ENCODE data around the gene PROSER1. TPM values are rescaled to one million over a fixed set of nuclear protein-coding genes. Genes with fewer than 3 reads are reported as not detected.

The PROSER1 gene
- total and polyA plus RNA-seq, 9 of the 15 experiments (the other 6 are each of a cell fraction or from before 2014, with no cell fraction given): 9.2 to 36.2 (median 10.4) TPM

DNA sequence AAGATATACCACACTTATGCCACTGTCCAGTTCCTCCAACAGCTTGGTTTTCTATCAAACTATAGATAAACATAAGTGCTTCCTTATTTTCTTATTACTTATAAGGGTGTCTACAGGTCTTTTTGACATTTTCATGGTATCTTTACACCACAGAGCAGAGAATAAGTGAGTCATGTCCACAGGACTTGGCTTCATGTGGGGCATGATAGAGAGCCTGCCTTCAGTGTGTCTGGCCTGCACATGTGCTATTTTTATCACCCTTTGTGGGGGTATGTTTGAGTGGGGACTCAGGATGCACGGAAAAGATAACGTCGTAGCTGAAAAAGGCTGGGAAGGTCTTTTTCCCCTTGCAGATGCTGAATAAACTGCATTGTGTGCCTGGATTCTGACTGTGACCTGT, 39.1 kb downstream of the PROSER1 start (continued):
- TF ChIP-seq MEIS2 (IDR thresholded peaks at IDR 0.05; ENCODE audit: partially characterized antibody) (peak; percentile 54), JUN (IDR thresholded peaks at IDR 0.05; ENCODE audit: borderline replicate concordance, low read depth, low read length) (0 out of 2 replicates have a peak, but pooled peaks have one; percentile 25), JUN (CRISPR knock-in tag; IDR thresholded peaks at IDR 0.05; ENCODE audit: borderline replicate concordance) (no peak), MTA2 (IDR thresholded peaks at IDR 0.05; ENCODE audit: low read depth) (peak; percentile 87), NEUROD1 (IDR thresholded peaks at IDR 0.05; ENCODE audit: borderline replicate concordance, low read depth, low read length, partially characterized antibody) (no peak), POLR2AphosphoS5 (IDR thresholded peaks at IDR 0.05; ENCODE audit: control insufficient read depth, insufficient read depth, low read depth, low read length) (peak; percentile 92), SIN3B (IDR thresholded peaks at IDR 0.05; ENCODE audit: low read depth) (no peak), MAX (CRISPR knock-in tag; IDR thresholded peaks at IDR 0.05) (peak; percentile 76), HNRNPH1 (optimal IDR thresholded peaks at IDR 0.05; ENCODE audit: low read depth, low read length) (no peak), SRSF9 (IDR thresholded peaks at IDR 0.05; ENCODE audit: borderline replicate concordance, low read depth, low read length) (no peak), ETV5 (CRISPR knock-in tag; IDR thresholded peaks at IDR 0.05; ENCODE audit: low read depth) (0 out of 2 replicates have a peak, but pooled peaks have one; percentile 32), TAF1 (IDR thresholded peaks at IDR 0.05; ENCODE audit: control insufficient read depth, extremely low read depth, insufficient read depth, low read length, severe bottlenecking) (peak; percentile 34), PHB2 (IDR thresholded peaks at IDR 0.05; ENCODE audit: low read depth) (peak; percentile 58; the same call in 1 of the 2 replicates), NCOA2 (IDR thresholded peaks at IDR 0.05; ENCODE audit: partially characterized antibody in 2 of 2) (peak in 1 of 2 experiments; percentile 19), STAT5B (CRISPR knock-in tag; IDR thresholded peaks at IDR 0.05) (no peak), KLF16 (IDR thresholded peaks at IDR 0.05) (peak; percentile 95), FOXJ3 (CRISPR knock-in tag; IDR thresholded peaks at IDR 0.05) (no peak), FOXM1 (IDR thresholded peaks at IDR 0.05; ENCODE audit: low read depth) (peak; percentile 82), FOXM1 (CRISPR knock-in tag; IDR thresholded peaks at IDR 0.05; ENCODE audit: low read depth) (no peak), CXXC5 (CRISPR knock-in tag; IDR thresholded peaks at IDR 0.05) (peak; percentile 14; the same call in 1 of the 2 replicates), SMARCC2 (IDR thresholded peaks at IDR 0.05; ENCODE audit: low read depth) (peak; percentile 71; the same call in 1 of the 2 replicates)
- TF ChIP-seq, protein P1, sequence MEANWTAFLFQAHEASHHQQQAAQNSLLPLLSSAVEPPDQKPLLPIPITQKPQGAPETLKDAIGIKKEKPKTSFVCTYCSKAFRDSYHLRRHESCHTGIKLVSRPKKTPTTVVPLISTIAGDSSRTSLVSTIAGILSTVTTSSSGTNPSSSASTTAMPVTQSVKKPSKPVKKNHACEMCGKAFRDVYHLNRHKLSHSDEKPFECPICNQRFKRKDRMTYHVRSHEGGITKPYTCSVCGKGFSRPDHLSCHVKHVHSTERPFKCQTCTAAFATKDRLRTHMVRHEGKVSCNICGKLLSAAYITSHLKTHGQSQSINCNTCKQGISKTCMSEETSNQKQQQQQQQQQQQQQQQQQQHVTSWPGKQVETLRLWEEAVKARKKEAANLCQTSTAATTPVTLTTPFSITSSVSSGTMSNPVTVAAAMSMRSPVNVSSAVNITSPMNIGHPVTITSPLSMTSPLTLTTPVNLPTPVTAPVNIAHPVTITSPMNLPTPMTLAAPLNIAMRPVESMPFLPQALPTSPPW (CRISPR knock-in tag; IDR thresholded peaks at IDR 0.05): peak; percentile 62
- TF ChIP-seq, protein P2, sequence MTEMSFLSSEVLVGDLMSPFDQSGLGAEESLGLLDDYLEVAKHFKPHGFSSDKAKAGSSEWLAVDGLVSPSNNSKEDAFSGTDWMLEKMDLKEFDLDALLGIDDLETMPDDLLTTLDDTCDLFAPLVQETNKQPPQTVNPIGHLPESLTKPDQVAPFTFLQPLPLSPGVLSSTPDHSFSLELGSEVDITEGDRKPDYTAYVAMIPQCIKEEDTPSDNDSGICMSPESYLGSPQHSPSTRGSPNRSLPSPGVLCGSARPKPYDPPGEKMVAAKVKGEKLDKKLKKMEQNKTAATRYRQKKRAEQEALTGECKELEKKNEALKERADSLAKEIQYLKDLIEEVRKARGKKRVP (CRISPR knock-in tag; IDR thresholded peaks at IDR 0.05): no peak
- TF ChIP-seq, protein P3, sequence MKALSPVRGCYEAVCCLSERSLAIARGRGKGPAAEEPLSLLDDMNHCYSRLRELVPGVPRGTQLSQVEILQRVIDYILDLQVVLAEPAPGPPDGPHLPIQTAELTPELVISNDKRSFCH (CRISPR knock-in tag; IDR thresholded peaks at IDR 0.05): no peak
- TF ChIP-seq, protein P3 (tag; IDR thresholded peaks at IDR 0.05): peak; percentile 73; the same call in 1 of the 2 replicates
